Stimulated activated CD4-positive, alpha-beta T cell treated with anti-CD3 and anti-CD28 coated beads, Interleukin-4, amount 100 ng/mL, for 24 hours (primary cell): ENCODE data around the gene DSCAML1.

ENCODE experiments used
- DNase-seq: peaks from one replicate; pipeline ENCODE4 v3.0.0-alpha.2; 2020

Gene DSCAML1

DNA sequence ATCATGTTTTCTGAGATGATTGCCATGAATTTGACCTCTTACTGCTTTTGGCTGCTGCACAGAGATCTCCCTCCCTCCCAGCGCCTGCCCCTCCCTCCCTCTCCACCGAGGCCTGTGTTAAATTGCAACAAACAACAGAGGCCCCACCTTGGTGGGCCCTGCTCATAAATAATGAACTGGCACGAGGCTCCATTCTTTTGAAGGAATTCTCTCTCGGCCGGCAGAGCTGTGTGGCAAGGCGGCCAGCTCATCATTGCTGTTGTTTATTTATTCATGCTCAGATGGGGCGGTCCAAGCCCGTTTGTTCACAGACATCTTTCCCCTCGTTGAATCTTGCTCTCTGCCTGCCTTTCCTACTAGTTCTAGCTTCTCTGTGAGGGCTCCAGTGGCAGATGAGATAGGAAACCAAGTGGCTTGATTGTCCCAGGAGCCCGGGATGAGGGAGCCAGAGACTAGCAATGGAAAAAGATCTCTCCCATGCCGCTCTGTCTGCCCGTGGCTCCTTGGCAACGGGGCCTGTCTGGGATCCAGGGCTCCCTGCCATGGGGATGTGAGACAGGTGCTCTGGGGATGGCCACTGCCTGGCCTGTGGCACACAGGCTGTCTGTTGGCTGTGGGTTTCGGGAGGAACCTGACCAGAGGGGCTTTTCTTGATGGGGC, 192.6 kb downstream of the DSCAML1 start:
- DNase-seq, result no peak

DNA sequence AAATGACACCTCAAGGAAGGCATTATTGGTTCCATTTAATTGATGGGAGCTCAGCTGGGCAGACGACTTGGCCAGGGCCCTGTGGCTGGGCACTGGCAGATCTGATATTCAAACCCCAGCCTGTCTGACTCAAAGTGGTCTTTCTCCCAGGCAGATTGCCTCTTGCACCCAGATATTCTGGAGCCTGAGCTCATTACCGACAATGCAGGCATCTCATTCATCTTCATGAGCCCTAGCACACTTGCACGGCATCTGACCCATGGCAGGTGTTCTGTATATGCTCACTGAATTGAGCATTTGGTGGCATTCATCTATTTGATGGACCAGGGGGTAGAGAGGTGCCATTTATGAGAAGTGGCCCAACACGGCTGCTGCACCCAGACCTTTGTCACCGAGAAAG, 193.1 kb downstream of the DSCAML1 start:
- no peak for DNase-seq

DNA sequence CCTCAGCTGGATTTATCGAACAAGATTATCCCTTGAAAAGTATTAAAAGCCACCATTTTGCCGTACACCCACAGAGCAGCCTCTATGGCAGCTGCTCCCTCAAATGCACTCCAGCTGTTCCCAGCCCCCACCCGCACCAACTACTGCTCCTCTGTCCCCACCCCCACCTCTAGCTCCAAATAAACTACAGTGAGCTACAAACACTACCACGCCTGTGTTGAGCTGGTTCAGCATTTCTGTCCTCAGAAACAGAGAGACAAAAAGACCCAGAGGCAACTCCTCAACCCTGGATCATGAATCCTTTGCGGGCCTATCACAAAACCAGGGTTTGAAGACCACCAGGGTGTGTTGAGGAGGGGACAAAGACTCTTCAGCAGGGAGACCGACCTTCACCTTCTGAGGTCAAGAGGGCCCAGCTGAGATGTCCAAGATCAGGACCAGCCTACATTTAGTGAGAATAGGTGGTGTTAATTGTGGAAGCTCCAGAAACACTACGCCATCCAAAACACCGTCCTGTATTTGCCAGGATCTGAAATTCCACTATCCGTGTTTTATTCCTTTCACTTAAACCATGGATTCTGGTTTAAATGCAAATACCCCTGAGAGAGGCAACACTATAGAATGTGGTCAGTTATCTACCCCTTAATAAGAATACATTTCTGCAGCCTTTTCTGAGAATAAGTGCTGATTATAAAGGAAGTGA, 195.9 kb downstream of the DSCAML1 start:
- DNase-seq, result no peak

DNA sequence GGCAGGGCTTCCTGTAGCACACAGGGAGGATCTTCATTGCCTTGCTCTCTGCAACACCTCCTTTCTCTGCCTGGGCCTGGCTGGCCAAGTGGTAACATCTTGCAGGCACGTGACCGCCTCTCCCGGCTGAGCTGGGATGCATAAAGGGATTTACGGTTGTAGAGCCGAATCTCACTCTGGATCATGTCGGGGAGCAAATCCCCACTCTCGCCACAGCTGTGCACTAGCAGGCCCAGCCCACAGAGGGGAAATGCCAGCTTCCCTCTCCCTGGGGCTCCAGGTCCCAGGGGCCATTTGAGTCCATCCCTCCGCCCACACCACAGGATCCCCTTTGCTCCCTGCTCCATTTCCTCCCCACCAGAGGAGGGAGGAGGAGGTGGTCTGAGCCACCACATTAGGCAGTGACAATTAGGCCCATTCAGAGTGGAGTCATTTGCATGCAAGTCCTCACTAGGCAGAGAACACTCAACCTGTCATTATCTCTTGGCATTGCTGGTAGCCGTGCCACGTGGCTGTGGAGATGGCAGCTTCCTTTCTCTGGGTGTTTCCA, 196.7 kb downstream of the DSCAML1 start:
- no peak for DNase-seq

DNA sequence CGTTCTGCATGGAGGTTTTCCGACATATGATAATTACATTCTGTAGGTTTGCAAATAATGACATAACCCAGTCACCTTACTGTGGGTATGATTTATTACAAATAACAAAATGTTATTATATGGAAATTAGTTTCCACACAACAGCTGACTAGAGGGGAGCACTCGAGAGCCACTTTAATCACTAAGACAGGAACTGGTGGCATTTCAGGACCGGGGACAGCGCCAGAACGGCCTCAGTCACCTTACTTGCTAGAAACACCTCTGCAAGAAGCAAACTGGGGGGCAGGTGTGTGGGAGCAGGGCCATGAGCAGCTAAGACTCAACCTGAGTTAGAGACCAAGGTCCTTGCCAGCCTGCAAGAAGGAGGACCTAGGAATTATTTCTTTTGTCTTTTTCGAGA, 199.9 kb downstream of the DSCAML1 start:
- peak; percentile 30 for DNase-seq

DNA sequence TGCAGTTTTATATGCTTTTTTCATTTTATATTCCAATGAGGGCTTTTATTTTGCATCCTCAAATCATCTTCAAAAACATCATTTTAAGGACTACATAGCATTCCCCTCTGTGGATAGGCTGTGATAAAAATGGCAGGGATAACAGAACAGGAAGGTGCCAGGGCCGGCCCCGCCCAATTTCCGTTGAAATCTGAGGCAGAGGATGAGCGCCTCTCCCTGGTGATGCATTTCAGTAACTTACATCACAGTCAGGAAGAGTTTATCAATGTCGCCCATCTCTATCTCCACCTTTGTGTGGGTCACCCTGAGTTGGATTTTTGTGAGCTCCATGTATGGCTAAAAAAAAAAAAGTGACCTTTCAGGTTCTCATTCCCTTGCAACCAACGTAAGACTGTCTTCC, 201.6 kb downstream of the DSCAML1 start:
- DNase-seq, result no peak

DNA sequence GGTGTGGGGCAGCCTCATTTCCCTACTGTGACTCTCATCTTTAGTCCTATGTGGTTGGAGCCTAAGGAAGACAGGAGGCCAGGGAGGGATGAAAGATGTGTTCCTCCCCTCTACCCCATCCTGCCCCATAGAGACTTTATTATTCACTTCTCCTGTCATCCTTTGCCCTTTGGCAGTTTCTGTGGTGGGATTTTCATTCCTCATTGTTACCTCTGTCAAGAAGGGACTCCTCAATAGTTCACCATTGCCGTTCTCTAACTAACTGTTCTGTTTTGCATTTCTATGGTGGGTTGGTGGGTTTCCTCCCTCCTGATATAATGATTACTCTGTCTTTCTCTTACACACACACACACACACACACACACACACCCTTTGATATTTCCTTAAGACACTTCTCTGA, 202.3 kb downstream of the DSCAML1 start:
- no peak for DNase-seq

DNA sequence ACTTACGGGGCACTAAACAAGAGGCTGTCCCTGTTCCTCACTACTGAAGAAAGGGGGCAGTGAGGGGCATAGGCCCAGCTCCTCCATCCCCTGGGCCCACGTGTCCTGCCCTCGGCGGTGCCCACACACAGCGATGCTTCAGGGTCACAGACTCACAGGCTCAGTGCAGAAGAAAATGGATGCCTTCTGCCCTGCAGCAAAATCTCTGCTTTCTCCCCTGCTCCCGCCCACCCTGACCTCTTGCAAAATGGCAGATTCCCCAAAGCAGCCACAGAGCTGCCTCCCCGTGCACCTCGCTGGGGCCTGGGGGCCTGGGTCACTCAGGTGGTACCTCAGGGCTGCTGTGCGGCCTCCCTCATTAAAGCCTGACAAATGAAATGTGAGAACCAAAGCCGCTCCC, 204.0 kb downstream of the DSCAML1 start:
- DNase-seq, result no peak

DNA sequence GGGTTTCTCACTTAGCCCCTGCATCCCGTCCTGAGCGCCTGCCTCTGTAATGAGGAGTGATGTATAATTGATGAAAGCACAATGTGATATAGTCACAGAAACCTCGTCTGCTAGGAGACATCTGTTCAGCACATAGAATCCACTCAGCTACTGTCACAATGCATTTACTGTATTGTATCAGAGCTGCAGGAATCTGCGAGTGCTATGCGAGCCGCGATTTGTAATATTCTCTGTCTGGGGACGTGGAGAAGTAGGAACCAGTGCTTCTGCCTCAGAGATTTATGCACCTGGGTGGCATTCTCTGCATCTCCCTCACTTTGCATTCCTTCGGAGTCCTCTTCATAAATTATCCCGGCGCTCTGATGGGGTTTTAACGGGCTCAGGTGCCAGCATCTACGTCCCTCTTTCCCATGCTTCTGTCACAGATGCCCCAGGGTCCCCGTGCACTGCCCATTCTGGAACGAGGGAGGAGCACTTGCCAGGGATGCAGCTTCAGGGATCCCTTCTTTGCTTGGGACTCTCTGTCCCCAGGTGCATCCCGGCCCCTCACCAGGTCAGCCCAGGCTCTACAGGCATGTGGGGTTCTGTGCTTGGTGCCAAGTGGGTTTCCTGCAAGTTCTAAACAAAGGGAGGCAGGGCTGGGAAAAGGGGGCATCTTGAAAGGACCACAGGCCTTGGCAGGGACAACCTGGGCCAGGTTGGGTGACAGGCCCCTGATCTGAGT, 205.5 kb downstream of the DSCAML1 start:
- DNase-seq, result no peak

DNA sequence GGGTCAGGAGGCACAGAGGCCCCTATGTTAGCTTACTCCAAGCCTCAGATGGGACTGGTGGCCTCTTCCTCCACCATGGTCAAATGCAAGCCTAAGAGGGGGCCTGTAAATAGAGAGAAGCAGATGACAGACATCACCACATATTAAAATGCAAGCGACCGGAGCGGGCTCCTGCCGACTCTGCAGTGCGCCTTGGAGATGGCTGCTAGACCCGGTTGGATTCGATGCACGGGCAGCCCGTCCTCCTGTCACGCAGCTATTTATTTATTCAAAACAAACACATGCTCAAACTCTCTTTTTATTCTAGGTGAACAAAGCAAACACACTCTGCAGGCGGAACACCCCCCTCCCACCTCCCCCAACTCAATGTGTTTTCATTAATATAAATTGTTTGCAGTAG, 208.0 kb downstream of the DSCAML1 start:
- no peak for DNase-seq

DNA sequence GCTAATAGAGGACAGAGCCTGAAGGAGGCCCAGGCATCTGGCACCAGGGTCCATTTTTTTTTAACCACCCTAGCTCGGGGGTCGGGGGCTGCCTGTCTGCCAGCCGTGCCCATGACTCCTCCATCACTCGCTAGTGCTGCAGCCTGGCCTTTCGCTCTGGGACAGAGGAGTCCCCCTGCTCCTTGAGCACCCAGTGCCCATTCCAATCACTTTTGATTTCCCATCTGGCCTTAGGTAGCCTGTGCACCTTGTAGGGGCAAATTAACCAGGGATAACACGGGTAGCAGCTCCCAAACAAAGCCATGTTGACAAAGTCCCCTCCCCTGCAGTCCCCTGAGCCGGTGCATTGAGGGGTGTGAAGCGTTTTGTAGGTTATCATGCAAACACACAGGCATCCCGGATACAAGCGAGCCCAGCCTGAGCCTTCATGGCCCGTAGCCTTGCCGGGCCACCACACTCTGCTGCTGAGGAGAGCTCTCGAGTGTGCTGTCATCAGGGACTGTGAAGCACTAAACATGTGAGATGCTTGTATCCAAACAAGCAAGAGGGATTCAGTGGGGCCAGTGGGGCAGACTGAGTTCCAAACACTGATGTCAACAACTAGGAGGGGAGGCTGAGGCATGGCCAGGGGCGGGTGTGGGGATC, 208.7 kb downstream of the DSCAML1 start:
- no peak for DNase-seq

DNA sequence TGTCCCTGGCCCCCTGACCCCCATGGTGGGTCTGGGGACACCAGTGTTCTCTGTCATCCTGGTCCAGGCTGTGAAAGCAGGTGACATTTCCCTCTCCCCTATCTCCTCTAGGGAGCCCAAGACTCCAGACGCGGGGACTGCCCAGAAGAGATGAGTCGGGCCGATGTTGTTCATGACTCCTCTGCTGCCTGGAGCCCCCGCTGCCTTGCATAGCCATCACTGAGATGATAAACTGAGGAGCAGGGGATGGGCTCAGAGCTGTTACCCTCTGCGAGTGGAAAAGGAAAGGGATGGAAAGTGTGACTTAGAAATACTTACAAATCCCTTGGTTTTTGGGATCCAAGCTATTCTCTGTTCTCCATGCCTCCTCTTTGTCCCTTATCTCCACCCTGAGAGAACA, 209.6 kb downstream of the DSCAML1 start:
- DNase-seq, result no peak

DNA sequence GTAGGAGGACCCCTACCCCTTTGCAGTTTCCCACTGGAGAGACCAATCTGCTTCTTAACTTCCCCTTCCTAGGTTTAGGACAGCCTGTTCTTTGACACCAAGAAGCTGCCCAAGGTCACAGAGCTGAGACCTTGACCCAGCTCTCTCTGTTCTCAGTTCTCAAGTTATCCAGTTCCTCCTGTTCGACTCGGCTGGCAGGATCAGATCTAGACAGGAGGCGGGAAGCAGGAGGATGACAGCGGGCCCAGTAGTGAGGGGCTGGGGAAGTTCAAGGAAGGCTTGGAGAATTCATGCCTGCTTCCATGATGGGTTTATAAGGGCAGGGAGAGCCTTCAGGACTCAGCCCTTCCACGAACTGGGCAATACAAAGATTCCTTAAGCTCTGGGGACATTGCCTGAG, 210.6 kb downstream of the DSCAML1 start:
- DNase-seq, result no peak

DNA sequence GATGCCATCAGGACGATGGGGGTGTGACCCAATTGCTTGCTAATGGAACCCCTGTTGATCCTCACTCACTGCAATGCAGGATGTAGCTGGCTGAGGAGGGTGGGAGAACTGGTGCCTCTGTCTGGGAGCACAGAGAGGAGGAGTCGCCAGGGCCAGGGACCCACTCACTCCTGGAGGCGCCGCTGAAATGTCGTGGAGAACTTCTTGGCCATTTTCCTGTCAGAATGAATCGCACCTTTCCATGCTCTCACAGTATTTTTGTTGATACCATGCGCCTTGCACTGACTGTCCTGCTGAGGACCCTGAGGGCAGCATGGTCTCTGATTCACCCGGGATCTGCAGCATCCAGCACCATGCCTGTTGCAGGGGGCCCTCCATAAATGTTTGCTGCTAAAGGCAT, 211.4 kb downstream of the DSCAML1 start:
- no peak for DNase-seq

DNA sequence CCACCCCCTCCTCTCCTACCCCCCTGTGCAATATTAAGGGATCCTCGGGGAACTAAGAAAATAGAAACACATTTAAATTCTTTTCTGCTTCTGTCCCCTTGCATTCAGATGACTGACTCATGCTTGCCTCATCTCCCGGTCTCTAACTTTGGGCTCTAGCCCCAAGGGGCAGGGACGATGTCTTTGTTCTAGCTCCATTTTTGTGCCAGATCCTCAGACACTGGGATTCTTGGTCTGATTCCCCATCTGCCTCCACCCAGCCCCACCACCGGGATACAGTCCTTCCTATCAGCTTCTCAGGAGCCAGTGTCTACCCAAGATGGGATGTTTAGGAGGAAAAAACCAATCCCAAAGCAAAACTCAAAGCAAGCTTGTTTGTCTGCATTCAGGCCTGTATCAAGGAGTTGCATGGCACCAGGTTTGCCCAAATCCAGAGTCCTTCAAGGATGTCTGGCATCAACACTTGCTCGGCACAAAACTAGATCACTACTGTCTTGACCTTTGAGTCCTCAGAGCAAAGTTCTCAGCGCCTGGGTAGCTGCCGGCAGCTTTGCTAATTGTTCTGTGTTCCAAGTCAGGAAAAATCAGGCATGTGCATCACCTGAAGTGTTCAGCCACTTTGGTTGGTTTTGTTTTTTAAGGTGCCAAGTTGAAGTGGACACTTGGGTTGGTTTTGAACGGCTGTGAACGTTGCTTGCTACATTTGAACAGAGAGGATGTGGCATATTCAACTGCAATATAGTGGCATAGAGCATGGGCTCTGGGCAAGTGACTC, 212.8 kb downstream of the DSCAML1 start:
- no peak for DNase-seq

DNA sequence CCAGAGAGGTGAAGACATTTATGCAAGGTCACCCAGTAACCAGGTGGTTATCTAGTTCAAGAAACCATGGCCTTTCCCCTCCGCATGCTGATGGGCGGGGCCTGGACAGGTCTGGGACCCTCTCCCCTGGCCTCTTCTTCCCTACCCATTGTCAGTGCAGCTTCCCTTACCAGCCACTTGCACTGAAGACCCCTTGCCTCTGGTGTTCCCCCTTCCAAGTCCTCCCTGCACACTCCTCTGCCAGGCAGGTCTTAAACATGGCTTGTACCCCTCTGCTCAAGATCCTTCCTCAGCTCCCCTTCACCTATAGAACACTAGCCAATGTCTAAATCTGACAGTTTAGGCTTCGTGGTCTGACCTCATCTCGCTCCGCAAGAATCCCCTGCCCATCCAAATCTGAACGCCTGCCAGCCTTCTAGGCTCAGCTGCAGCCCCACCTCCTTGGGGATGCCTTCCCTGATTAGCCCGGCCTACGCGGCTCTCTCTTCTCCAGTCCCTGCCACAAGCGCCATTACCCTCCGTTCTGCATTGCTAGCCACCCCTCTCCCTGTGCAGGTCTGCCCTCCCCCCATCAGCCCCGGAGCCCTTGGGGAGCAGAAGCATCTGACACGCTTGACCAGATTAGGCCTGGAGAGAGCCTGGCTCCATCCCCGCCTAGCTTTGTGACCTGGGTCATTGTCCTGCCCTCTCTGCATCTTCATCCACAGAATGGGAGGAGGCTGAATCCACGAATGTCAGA, 213.8 kb downstream of the DSCAML1 start:
- no peak for DNase-seq

DNA sequence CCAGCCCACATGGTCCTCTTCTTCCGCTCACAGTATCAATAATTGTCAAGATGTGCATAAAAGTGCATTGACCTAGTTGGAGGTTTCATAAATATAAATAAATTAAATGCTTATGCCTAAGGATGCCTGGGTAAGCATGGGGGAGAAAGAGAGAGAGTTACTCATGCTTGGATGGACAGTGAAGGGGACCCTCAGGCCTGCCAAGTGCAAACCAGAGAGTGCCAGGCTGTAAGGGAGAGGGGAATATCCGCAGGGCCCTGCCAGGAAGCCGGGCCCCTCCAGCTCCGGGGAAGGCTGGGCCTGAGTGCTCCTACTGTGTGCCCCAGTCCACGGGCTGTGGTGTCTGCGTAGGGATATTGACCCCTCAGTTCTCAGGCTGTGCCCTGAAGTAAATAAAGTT, 214.6 kb downstream of the DSCAML1 start:
- DNase-seq, result no peak

DNA sequence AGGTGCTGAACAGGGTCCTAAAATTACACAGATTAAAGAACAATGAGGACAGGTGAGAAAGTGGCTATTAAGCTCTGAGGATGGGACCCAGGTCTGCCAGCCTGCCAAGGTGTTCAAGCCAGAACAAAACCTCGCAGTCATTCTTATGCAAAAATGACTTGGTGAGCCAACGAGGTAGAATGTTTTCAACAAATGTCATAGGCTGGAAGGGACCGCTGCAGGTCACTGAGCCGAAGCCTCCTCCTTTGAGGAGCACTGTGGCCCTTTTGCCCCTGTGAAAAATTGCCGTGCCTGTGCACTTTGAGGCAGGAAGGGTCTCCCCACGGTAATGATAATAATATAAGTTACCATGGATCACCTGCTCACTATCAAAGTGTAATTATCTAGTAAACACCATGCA, 216.2 kb downstream of the DSCAML1 start:
- DNase-seq, result no peak

DNA sequence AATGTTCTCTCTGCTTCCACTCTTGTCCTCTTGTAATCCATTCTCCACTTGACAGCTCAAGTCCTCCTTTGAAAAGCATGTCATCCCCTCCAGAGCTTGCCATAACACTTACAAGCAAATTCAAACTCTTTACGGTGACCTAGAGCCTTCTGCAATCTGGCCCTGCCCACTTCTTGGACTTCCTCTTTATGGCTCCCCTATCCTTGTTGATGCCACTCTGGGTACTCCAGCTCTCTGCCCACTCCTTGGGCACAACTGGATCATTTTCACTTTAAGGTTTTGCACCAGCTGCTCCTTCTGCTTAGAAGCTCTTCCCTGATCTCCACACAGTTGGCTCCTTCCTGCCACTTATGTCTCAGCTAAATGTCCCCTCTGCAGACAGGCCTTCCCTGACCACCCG, 217.9 kb downstream of the DSCAML1 start:
- DNase-seq, result no peak

DNA sequence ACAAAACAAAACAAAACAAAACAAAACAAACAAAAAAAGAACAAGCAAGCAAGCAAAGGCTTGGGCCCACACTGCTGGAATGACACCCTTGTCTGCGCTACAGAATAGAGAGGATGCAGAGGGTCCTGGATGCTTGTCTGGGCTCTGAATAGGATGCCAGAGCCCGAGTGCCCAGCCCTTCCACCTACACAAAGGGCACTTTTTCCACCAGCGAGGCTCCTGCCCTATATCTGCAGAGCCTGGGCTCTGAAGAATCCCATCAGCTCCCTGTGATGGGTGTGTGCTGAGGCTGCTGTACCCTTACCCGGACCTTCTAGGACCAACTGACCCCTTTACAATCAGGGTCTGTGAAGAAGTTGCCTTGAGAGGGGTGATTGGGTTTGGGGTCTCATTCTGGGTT, 221.2 kb downstream of the DSCAML1 start:
- DNase-seq, result no peak

DNA sequence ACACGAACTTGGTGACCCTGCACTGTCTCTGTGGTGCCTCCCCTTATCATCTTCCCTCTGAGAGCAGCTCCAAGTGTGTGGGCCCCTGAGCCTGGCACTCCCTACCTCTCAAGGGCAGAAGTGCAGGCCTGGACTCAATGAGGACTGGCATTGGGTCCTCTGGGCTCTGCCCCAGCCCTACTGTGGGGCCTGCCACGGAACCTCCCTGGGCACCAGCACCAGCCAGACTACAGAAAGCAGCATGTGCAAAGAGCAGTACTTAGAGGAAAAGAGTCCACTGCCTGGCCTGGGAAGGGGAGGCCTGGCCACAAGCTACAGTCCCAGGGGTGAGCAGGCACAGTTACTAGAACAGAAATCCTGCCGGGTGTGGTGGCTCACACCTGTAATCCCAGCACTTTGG, 222.5 kb downstream of the DSCAML1 start:
- DNase-seq, result no peak

DNA sequence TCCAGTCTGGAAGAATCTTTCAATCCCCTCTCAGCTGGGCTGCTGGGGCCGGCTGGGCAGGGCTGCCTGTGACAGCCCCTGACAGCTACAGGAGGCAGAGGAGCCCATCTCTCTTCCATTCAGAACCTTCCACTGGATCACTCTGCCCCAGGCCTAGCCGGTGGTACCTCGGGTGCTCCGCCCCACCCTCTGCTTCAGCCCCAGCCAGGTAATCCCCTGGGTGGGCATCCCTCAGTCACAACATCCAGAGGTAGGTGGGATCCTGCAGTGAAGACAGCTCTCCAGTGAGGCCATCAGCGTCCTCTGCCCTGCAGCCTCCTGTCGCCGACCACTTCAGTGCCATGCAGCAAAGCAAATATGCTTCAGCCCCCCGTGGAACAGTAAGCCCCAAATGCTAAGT, 223.7 kb downstream of the DSCAML1 start:
- no peak for DNase-seq
